Prostate gland (tissue), 2 donors: Measurements from ENCODE around the gene CCDC92. TPM values are rescaled to one million over a fixed set of nuclear protein-coding genes. Genes with fewer than 3 reads are reported as not detected.

Experiments
- DNase-seq: peaks from one replicate; pipeline ENCODE4 v3.0.0-alpha.2; 2019; ENCODE audit warnings: low spot score
- H3K27ac ChIP-seq, 2 donors: fragments of 200-600 bp; sonication (generic); 2 replicates each; pipeline ENCODE4 v1.5.1; 2017 to 2019
- H3K27me3 ChIP-seq: fragments of 200-600 bp; sonication (generic); replicated peaks from 2 replicates; pipeline ENCODE4 v1.5.1; 2019; ENCODE audit not compliant: insufficient read depth
- H3K36me3 ChIP-seq, 2 donors: fragments of 200-600 bp; sonication (generic); 1 replicate in 1 of 2; 2 replicates in 1 of 2; pipeline versions ENCODE4 v1.5.1 to v1.8.1; 2017 to 2019
- H3K4me1 ChIP-seq: fragments of 200-600 bp; sonication (generic); replicated peaks from 2 replicates; pipeline ENCODE4 v1.5.1; 2019
- H3K4me3 ChIP-seq, 2 donors: fragments of 200-600 bp; sonication (generic); 2 replicates each; pipeline ENCODE4 v1.5.1; 2017 to 2019
- H3K9me3 ChIP-seq: fragments of 200-600 bp; sonication (generic); 2 replicates; pipeline ENCODE4 v1.5.1; 2017
- POLR2A ChIP-seq: fragments of 450-650 bp; IDR thresholded peaks from one replicate; pipeline ENCODE4 v1.6.1; 2016; ENCODE audit warnings: antibody characterized with exemption, mild to moderate bottlenecking
- POLR2AphosphoS5 ChIP-seq: sonication (generic); formaldehyde crosslinking; IDR thresholded peaks from one replicate; pipeline ENCODE4 v1.6.1; 2017; ENCODE audit warnings: antibody characterized with exemption
- WGBS: methylation state at CpG from one replicate; pipeline ENCODE4 v1.1.5; 2018; 5-methylcytosine and 5-hydroxymethylcytosine counted together
- intact Hi-C: fragments of 100-400 bp; cut with DNase I; formaldehyde crosslinking; loops from one replicate; pipeline ENCODE4 v1.14.2; 2022
- small RNA-seq, 2 donors: library from RNA; depleted of rRNA; stranded (forward); fragments of <200 nt; gene quantifications; one replicate each; pipeline ENCODE3, GENCODE V24; 2016
- total RNA-seq, 2 donors: library from RNA; depleted of rRNA; stranded (reverse); fragments of >200 nt; gene quantifications; one replicate each; pipeline ENCODE4 v1.1.0, GENCODE V29; 2016
- TF ChIP-seq, protein P1 (sequence below), 4 experiments: fragments of 200-600 bp in 2 of 4; fragments of 450-650 bp in 2 of 4; sonication (generic) in 2 of 4; IDR thresholded peaks; 1 replicate in 3 of 4; 2 replicates in 1 of 4; pipeline ENCODE4 v1.5.1; 2016 to 2019; ENCODE audit warnings: antibody characterized with exemption in 4 of 4, mild to moderate bottlenecking in 2 of 4, moderate library complexity in 2 of 4

Gene CCDC92
- total RNA-seq, 2 donors from 2014 or later = 22.4 to 42.9 TPM

DNA sequence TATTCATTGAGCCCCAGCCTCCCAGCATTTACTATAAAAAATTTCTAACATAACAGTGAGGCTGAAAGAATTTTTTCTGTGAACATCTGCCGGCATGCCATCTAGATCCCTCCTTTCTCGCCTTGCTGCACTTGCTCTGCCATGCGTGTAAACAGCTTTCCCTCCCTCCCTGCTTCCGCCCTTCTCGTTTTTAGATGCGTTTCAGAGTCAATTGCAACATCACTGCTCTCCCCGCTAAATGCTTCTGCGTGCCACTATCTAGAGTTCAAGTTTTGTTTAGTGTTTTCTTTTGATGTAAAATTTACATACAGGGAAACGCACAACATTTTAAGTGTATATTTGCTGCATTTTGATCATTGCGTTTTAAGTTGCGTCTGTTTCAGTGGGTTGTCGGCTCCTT is 83.6 kb downstream of the CCDC92 start:
- Histone ChIP-seq H3K36me3 (no peaks in the 10 kb centered on the region), H3K9me3 (no peaks in the 10 kb centered on the region), H3K4me3 (no peak overlapping the region), H3K27ac (no peak overlapping the region), H3K4me1 (no peaks in the 10 kb centered on the region), H3K27me3 (peaks cover 3% of the 10 kb centered on the region)
- DNase-seq = no peak
- 63% methylated on average over 12 of the region's 12 CpGs for WGBS
- TF ChIP-seq POLR2A (no peak), POLR2AphosphoS5 (no peak)
- intact Hi-C loops = no loop called here

DNA sequence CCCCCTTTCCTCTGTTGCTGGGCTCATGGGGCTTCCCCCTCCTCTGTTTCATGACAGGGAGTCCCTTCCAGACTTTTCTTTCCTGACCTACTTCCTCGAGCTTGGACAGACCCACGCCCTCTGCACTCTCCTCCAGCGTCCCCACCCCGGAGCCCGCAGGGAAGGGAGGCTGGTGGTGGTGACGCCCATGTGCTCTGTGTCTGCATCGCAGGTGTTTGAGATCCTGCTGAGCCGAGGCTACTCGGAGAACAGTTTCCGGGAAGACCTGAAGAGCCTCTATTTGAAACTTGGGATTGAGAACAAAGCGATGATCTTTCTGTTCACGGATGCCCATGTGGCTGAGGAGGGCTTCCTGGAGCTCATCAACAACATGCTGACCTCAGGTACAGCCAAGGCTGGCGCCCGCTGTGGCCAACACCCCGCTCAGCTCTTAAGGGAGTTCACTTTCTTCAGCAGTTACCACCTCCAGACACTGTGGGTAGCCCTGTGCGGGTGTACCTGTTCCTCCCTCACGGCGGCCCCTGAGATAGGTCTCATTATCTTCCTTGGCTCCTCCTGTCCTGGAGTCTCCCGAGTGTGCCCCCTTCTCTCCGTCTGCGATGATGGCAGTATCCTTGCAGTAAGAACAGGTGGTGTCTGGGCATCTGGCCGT is 85.6 kb downstream of the CCDC92 start:
- WGBS = 64% methylated on average over 22 of the region's 22 CpGs
- TF ChIP-seq POLR2A (no peak), POLR2AphosphoS5 (no peak)
- TF ChIP-seq, protein P1, sequence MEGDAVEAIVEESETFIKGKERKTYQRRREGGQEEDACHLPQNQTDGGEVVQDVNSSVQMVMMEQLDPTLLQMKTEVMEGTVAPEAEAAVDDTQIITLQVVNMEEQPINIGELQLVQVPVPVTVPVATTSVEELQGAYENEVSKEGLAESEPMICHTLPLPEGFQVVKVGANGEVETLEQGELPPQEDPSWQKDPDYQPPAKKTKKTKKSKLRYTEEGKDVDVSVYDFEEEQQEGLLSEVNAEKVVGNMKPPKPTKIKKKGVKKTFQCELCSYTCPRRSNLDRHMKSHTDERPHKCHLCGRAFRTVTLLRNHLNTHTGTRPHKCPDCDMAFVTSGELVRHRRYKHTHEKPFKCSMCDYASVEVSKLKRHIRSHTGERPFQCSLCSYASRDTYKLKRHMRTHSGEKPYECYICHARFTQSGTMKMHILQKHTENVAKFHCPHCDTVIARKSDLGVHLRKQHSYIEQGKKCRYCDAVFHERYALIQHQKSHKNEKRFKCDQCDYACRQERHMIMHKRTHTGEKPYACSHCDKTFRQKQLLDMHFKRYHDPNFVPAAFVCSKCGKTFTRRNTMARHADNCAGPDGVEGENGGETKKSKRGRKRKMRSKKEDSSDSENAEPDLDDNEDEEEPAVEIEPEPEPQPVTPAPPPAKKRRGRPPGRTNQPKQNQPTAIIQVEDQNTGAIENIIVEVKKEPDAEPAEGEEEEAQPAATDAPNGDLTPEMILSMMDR (IDR thresholded peaks at IDR 0.05) = no peak
- Histone ChIP-seq H3K9me3 (no peaks in the 10 kb centered on the region), H3K36me3 (no peaks in the 10 kb centered on the region), H3K27me3 (peaks cover 3% of the 10 kb centered on the region), H3K4me1 (no peaks in the 10 kb centered on the region), H3K4me3 (no peak overlapping the region), H3K27ac (no peak overlapping the region)
- no peak for DNase-seq
- intact Hi-C loops = no loop called here

DNA sequence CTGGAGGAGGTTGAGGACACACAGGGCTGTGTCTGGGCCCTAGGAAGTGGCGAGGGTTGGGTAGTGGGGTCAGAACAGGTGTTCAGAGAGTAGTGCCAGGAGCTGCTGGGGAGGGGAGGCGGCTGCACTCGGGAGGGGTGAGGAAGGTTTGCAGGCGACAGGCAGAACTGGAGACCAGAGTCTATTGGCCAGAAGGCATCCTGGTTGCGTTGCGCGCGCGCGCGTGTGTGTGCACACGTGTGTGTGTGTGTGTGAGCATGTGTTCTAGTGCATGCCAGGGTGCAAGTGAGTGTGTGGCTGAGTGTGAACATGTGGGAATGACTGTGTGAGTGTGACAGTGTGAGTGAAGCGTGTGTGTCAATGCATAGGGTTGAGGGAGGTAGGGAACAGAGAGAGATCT is 86.4 kb downstream of the CCDC92 start:
- intact Hi-C loops = no loop called here
- no peak overlapping the region for H3K27ac ChIP-seq
- no peaks in the 10 kb centered on the region for H3K9me3 ChIP-seq
- H3K4me1 ChIP-seq = no peaks in the 10 kb centered on the region
- H3K27me3 ChIP-seq = peaks cover 1% of the 10 kb centered on the region
- 86% methylated on average over 13 of the region's 13 CpGs for WGBS
- TF ChIP-seq POLR2AphosphoS5 (no peak), POLR2A (no peak)
- TF ChIP-seq, protein P1 (IDR thresholded peaks at IDR 0.05) = no peak
- H3K4me3 ChIP-seq = no peak overlapping the region
- DNase-seq = no peak
- no peaks in the 10 kb centered on the region for H3K36me3 ChIP-seq

Small RNA genes lying within 50 kb of the gene (small RNA-seq; reads per million reads assigned to genes)
- gene AC068790.4 (0 reads per million in 2 donors), gene AC068790.6 (0 reads per million in 2 donors)

Other genes with a start within 250 kb of the CCDC92 start
- 1 to 10 TPM in 1 of 2 donors, under 1 TPM in 1; 0.68 to 7.9 TPM for gene DNAH10, start 210.5 kb downstream of the CCDC92 start, total RNA-seq
- gene ZNF664, start 384 bp upstream of the CCDC92 start, total RNA-seq = 10 to 100 TPM; 59.4 to 70.5 TPM